ENCODE data around the gene SLCO4A1.

The SLCO4A1 gene

GRCh38 chr20:62606551-62607201, 35.6 kb upstream of the SLCO4A1 start:
- DNase-seq, result no peak

DNA sequence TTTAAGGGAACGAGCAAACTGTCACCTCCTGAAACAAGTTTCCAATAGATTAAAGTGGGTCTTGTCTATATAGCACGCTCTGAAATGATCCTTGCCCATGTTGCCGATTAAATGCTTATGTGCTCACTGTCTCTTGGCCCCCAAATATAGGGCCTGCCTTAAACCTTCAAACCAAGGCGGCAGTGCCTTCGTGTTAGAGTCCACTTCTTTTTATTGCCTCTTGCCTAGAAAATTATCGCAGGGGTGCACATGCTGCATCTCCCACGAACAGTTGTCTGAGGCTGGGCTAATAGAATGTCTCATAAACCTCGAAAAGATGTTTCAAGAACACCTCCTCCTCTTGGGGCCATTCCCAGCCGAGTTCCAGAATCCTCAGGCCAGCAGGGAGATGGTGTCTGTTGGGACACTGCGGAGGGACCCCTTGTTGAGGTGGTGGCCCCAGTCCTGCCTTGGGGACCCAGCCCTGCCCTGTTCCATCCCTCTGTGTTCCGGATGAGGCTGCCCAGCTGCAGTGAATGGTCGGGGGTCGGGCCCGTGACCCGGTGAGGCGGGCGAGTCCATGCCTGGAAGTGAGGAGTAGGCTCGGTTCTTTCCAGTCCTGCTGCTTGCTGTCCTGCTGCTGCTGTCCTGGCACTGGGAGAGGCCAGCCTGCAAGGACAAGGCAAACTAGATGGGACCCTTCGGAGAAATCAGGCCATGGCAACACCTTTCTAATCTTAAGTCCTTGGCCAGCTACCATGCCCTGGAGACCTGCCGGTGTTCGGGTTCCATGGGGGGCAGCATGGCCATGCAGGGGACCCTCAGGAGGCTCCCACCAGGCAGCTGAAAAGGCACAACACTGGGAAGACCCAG, 34.7 kb upstream of the SLCO4A1 start:
- DNase-seq, result no peak

DNA sequence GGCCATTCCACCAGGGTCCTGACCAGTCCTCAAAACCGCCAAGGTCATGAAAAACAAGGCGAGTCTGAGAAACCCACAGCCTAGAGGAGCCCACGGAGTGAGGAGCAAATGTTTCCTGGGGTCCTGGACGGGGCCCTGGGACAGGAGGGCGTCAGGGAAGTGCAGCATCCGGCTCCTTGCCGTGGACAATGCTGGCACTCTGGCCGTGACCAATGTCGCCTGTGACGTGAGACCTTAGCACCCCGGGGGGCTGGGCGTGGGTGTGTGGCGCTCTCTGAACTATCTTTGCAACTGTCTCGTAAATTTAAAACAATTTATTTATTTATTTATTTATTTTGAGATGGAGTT, 34.1 kb upstream of the SLCO4A1 start:
- DNase-seq, result no peak

- DNase-seq, result no peak
Measured at GRCh38 chr20:62609279-62609720, 33.0 kb upstream of the SLCO4A1 start.

DNA sequence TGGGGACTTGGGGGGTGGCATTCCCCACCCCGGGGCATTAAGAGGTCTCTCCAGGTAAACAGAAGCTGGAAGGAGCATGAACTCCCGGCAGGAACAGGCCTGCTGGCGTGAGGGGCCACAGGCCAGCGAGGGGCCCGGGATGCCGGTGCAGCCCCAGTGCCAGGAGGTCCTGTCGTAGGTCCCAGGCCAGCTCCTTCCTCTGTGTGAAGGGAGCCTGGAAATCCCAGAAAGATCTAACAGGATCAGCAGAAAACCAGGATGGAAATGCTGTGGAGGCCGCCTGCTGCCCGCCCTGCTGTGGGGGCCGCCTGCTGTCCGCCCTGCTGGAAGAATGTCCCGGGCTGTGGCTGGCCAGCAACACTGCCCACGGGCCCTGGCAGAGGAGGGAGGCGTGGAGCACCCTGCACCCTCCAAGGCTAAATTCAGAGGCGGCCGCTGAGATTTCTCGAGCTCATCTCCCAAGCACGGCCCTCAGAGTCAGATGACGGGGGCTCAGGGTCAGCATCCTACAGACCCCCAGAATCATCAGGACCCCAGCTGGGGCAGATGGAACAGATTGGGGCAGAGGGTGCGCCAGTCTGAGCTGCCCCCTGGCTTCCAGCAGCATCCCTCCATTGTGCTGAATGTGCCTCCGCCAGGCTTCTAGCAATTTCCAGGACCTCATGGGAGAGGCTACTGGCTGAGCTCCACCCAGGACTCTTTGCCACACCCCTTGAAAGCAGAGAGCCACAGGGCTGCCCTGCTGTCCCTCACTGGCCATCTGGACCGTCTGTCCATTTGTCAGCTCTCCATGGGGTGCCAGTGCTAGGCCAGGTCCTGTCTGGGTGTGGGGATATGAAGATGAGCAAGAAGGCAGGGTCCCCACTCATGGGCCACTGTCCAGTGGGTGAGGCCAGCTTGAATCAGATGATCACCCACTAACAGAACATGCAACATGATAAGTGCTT, 32.2 kb upstream of the SLCO4A1 start:
- DNase-seq, result no peak

- DNase-seq, result no peak
Measured at GRCh38 chr20:62611012-62611411, 31.3 kb upstream of the SLCO4A1 start.

DNA sequence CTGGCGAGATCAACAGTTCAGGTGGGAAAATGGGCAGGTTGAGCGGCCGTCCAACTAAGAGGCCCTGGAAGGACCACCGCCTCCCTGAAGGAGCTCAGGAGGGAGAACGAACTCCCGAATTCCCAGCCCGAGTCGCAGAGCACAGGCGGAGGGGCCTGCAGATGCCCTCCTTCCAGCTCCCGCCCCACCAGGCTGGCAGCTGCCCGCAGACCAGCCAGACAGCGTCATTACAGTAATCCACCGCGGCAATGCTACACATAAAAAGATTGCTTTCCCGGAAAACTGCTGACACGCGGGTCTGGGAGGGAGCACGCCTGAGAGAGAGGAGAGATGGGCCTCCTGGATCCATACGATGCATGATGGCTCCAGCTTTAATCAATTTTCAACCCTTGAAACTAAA, 30.5 kb upstream of the SLCO4A1 start:
- no peak for DNase-seq

GRCh38 chr20:62614085-62614960, 28.0 kb upstream of the SLCO4A1 start:
- DNase-seq, result no peak

DNA sequence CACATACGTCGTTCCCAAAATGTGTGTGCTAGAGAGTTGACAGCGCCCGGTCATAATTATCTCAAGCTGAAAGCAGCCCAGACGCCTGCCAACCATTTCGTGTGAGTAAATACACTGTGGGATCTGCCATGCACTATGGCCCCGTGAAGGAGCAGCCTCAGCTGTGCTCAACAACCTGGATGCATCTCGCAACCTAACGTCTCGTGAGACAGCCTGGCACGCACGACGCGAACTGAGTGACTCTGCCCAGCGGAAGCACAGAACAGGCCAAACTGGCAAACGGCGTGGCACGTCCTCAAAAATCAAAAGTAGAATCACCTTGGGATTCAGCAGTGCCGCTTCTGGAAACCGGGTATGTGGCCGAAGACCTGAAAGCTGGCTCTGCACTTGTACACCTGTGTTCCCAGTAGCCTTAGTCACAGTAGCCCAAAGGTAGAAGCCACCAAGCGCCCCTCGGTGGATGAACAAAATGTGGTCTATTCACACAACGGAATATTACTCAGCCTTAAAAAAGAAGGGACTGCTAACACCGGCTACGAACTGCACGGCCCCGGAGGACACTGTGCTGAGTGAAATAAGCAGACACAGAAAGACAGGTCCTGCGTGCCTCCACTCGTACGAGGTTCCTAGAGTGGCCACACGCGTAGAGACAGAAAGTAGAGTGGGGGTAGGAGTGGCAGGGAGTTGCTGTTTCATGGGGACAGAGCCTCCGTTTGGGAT, 27.2 kb upstream of the SLCO4A1 start:
- DNase-seq, result no peak

DNA sequence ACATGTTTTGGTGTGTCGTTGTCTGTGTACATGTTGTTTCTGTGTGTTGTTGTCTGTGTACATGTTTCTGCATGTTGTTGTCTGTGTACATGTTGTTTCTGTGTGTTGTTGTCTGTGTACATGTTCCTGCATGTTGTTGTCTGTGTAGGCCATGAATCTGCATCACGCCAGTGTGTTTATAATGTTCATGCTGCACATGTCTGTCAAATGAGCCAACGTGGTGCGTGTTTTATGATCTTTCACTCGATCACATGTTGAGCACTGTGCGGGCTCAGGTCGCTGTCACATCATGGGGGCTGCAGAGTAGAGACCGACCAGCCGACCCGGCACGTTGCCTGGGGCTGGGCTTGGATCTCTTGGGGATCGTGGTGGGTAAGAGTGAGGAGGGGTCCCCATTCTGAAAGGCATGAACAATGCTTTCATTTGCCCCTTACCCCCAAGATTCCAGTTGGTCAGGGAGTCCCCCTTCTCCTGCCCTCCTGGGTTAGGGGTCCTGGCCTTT, 26.5 kb upstream of the SLCO4A1 start:
- no peak for DNase-seq

GRCh38 chr20:62616728-62617621, 25.3 kb upstream of the SLCO4A1 start:
- peak; percentile 80 for DNase-seq

DNA sequence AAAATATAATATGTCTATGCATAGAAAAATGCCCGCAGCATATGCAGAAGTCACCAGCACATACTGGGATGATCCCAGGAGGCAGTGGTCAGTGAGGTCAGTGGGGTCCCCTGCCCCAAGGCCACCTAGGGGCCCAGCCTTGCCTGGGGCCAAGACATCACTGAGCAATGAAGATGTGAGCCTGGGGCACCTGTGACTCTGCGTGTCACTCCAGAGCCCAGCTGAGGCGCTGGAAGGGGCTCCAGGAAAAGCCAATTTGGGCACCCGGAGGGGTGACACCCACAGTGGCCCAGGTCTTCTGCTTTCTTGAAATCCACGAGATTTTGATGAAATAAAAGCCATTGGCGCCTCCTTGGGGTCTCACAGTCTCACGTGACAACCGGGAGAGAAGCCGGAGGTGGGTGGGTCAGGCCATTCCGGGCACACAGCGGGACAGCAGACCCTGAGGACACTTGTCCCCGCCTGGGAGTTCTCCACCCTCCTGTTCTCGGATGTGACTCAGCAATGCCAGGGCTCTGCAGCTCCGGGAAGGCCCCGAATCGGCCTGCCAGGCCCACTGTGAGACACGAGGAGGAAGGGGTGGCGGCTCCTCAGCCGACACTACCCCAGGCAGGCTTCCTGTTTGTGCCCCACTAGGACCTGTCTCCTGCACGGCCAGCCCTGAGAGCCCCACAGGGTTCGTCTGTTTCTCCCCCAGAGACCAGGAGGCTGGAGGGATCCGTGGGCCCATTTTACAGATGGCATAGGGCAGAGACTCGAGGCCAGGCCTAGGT, 24.4 kb upstream of the SLCO4A1 start:
- DNase-seq, result no peak

- DNase-seq, result no peak
Measured at GRCh38 chr20:62618611-62619529, 23.4 kb upstream of the SLCO4A1 start.

- DNase-seq, result no peak
Measured at GRCh38 chr20:62620625-62621024, 21.7 kb upstream of the SLCO4A1 start.

- DNase-seq, result peak; percentile 77
Measured at GRCh38 chr20:62621251-62622110, 20.8 kb upstream of the SLCO4A1 start.

GRCh38 chr20:62622178-62622876, 20.0 kb upstream of the SLCO4A1 start:
- no peak for DNase-seq

All from NCI-H82 (cell line).